Measurements from ENCODE around the gene DUT.

The DUT gene

GRCh38 chr15:48330105-48330785, 984 bp upstream of the DUT start:
- no peak for DNase-seq

- DNase-seq: peak; percentile 84 to 93
Measured at GRCh38 chr15:48331796-48332641, 790 bp downstream of the DUT start.

- DNase-seq: peak in 1 of 2 experiments; percentile 36
Measured at GRCh38 chr15:48332642-48333034, 1.4 kb downstream of the DUT start.

- no peak for DNase-seq
Measured at GRCh38 chr15:48333540-48333939, 2.3 kb downstream of the DUT start.

- DNase-seq: no peak
Measured at GRCh38 chr15:48334260-48334659, 3.0 kb downstream of the DUT start.

- peak; percentile 11 to 56 for DNase-seq
Measured at GRCh38 chr15:48336940-48337339, 5.7 kb downstream of the DUT start.

- no peak for DNase-seq
Measured at GRCh38 chr15:48337607-48338006, 6.4 kb downstream of the DUT start.

GRCh38 chr15:48340111-48340510, 8.9 kb downstream of the DUT start:
- no peak for DNase-seq

GRCh38 chr15:48343865-48344264, 12.6 kb downstream of the DUT start:
- DNase-seq: no peak

GRCh38 chr15:48345516-48345915, 14.3 kb downstream of the DUT start:
- no peak for DNase-seq

- peak; percentile 61 to 89 for DNase-seq
Measured at GRCh38 chr15:48352474-48353072, 21.3 kb downstream of the DUT start.

GRCh38 chr15:48354694-48355303, 23.6 kb downstream of the DUT start:
- no peak for DNase-seq

GRCh38 chr15:48355377-48355776, 24.1 kb downstream of the DUT start:
- DNase-seq: no peak

- peak in 1 of 2 experiments; percentile 35 for DNase-seq
Measured at GRCh38 chr15:48358229-48359152, 27.3 kb downstream of the DUT start.

GRCh38 chr15:48360841-48361240, 29.6 kb downstream of the DUT start:
- peak in 1 of 2 experiments; percentile 21 for DNase-seq

GRCh38 chr15:48361685-48362084, 30.5 kb downstream of the DUT start:
- DNase-seq: no peak

GRCh38 chr15:48363474-48363873, 32.2 kb downstream of the DUT start:
- DNase-seq: no peak

GRCh38 chr15:48365575-48365974, 34.3 kb downstream of the DUT start:
- DNase-seq: no peak

GRCh38 chr15:48366584-48367312, 35.5 kb downstream of the DUT start:
- DNase-seq: no peak

GRCh38 chr15:48367483-48367882, 36.3 kb downstream of the DUT start:
- DNase-seq: no peak

- no peak for DNase-seq
Measured at GRCh38 chr15:48370460-48370859, 39.2 kb downstream of the DUT start.

GRCh38 chr15:48371550-48371949, 40.3 kb downstream of the DUT start:
- no peak for DNase-seq
